SK-N-SH treated with all-trans-retinoic acid at 6 μM for 48 hours (cell line): ENCODE results near the gene DPT.

ENCODE experiments used
- ATAC-seq: fragments of 200-7000 bp; cut with Tn5 transposase; 3 replicates; pipeline ENCODE4 v1.9.1; 2020; ENCODE audit warnings: mild to moderate bottlenecking, moderate library complexity
- BACH2 ChIP-seq: fragments of 250-450 bp; sonication (Bioruptor Pico); IDR thresholded peaks from 2 replicates; pipeline ENCODE4 v1.9.0; 2021; ENCODE audit warnings: mild to moderate bottlenecking, borderline replicate concordance
- CREB5 ChIP-seq: fragments of 250-450 bp; sonication (Bioruptor Pico); IDR thresholded peaks from 2 replicates; pipeline ENCODE4 v1.5.1; 2020; ENCODE audit warnings: low read depth, mild to moderate bottlenecking, moderate library complexity
- CSDC2 ChIP-seq: fragments of 250-450 bp; sonication (Bioruptor Pico); IDR thresholded peaks from 2 replicates; pipeline ENCODE4 v1.5.0; 2020; ENCODE audit warnings: mild to moderate bottlenecking, moderate library complexity
- CSRNP3 ChIP-seq: fragments of 250-450 bp; sonication (Bioruptor Pico); IDR thresholded peaks from 2 replicates; pipeline ENCODE4 v1.5.1; 2021; ENCODE audit warnings: mild to moderate bottlenecking, moderate library complexity
- ESRRG ChIP-seq: fragments of 250-450 bp; sonication (Bioruptor Pico); IDR thresholded peaks from 2 replicates; pipeline ENCODE4 v1.6.1; 2021; ENCODE audit warnings: mild to moderate bottlenecking
- OSR1 ChIP-seq: fragments of 250-450 bp; sonication (Bioruptor Pico); IDR thresholded peaks from 2 replicates; pipeline ENCODE4 v1.8.0; 2022; ENCODE audit warnings: moderate library complexity, mild to moderate bottlenecking, inconsistent platforms
- PATZ1 ChIP-seq: fragments of 250-450 bp; sonication (Bioruptor Pico); IDR thresholded peaks from 2 replicates; pipeline ENCODE4 v1.8.0; 2020; ENCODE audit warnings: mild to moderate bottlenecking, moderate library complexity, borderline replicate concordance
- PPARA ChIP-seq: fragments of 250-450 bp; sonication (Bioruptor Pico); IDR thresholded peaks from 2 replicates; pipeline ENCODE4 v1.5.0; 2020; ENCODE audit warnings: mild to moderate bottlenecking, borderline replicate concordance
- RARB ChIP-seq: fragments of 250-450 bp; sonication (Bioruptor Pico); IDR thresholded peaks from 2 replicates; pipeline ENCODE4 v1.8.0; 2021; ENCODE audit warnings: mild to moderate bottlenecking, moderate library complexity
- SNAI2 ChIP-seq: fragments of 250-450 bp; sonication (Bioruptor Pico); IDR thresholded peaks from 2 replicates; pipeline ENCODE4 v1.5.0; 2020; ENCODE audit warnings: mild to moderate bottlenecking, moderate library complexity
- TOX ChIP-seq: fragments of 250-450 bp; sonication (Bioruptor Pico); IDR thresholded peaks from 2 replicates; pipeline ENCODE4 v1.8.0; 2021; ENCODE audit warnings: mild to moderate bottlenecking, moderate library complexity, borderline replicate concordance
- ZC3H10 ChIP-seq: fragments of 250-450 bp; sonication (Bioruptor Pico); IDR thresholded peaks from 2 replicates; pipeline ENCODE4 v1.5.1; 2021; ENCODE audit warnings: mild to moderate bottlenecking, moderate library complexity
- ZFP3 ChIP-seq: fragments of 250-450 bp; sonication (Bioruptor Pico); IDR thresholded peaks from 2 replicates; pipeline ENCODE4 v1.5.0; 2020; ENCODE audit warnings: mild to moderate bottlenecking, moderate library complexity
- ZFP30 ChIP-seq: fragments of 450-650 bp; formaldehyde crosslinking; IDR thresholded peaks from 2 replicates; pipeline ENCODE4 v1.5.0; 2022; ENCODE audit warnings: mild to moderate bottlenecking, moderate library complexity
- ZNF565 ChIP-seq: fragments of 450-650 bp; formaldehyde crosslinking; conservative IDR thresholded peaks from 2 replicates; pipeline ENCODE4 v1.5.0; 2020; ENCODE audit warnings: low read depth, mild to moderate bottlenecking, moderate library complexity
- ZNF70 ChIP-seq: fragments of 450-650 bp; formaldehyde crosslinking; IDR thresholded peaks from 2 replicates; pipeline ENCODE4 v1.5.0; 2020; ENCODE audit warnings: mild to moderate bottlenecking, moderate library complexity
- TF ChIP-seq, protein P1 (sequence below): fragments of 250-450 bp; sonication (Bioruptor Pico); IDR thresholded peaks from 2 replicates; pipeline ENCODE4 v1.8.0; 2021; ENCODE audit warnings: low read depth, mild to moderate bottlenecking, moderate library complexity, borderline replicate concordance
- TF ChIP-seq, protein P2 (sequence below): fragments of 250-450 bp; sonication (Bioruptor Pico); IDR thresholded peaks from 2 replicates; pipeline ENCODE4 v1.5.0; 2020; ENCODE audit warnings: mild to moderate bottlenecking, moderate library complexity

DPT gene

GRCh38 chr1:168688644-168689326 is 40.2 kb downstream of the DPT start (continued):
- TF ChIP-seq CSRNP3 (CRISPR knock-in tag) (no peak), ZFP30 (CRISPR knock-in tag) (no peak), CSDC2 (no peak), ESRRG (no peak), PPARA (CRISPR knock-in tag) (no peak), OSR1 (CRISPR knock-in tag) (no peak), ZFP3 (no peak)
- TF ChIP-seq, protein P1, sequence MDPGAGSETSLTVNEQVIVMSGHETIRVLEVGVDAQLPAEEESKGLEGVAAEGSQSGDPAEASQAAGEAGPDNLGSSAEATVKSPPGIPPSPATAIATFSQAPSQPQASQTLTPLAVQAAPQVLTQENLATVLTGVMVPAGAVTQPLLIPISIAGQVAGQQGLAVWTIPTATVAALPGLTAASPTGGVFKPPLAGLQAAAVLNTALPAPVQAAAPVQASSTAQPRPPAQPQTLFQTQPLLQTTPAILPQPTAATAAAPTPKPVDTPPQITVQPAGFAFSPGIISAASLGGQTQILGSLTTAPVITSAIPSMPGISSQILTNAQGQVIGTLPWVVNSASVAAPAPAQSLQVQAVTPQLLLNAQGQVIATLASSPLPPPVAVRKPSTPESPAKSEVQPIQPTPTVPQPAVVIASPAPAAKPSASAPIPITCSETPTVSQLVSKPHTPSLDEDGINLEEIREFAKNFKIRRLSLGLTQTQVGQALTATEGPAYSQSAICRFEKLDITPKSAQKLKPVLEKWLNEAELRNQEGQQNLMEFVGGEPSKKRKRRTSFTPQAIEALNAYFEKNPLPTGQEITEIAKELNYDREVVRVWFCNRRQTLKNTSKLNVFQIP (CRISPR knock-in tag): no peak

DNA sequence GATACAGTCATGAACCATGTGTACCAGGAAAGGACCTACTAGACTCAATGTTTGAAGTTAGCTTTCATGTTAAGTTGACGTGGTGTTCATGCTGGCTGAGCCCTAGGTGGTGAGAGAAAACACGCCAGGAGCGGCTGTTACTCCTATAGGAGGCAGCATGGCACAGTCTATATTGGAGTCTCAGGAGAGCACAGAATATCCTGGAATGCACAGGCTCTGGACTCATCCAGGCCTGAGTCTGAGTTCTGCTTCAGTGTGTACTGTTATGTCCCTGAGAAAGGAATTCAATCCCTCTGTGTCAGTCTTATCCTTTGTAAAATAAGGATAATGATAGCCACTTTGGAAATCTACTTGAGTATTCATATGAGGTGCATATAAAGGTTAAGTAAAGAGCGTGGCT is 41.2 kb downstream of the DPT start:
- TF ChIP-seq BACH2 (CRISPR knock-in tag): no peak
- TF ChIP-seq SNAI2 (CRISPR knock-in tag): no peak
- no peak for TF ChIP-seq ZFP30 (CRISPR knock-in tag)
- TF ChIP-seq PATZ1 (CRISPR knock-in tag): no peak
- no peak for TF ChIP-seq ZNF565 (CRISPR knock-in tag)
- no peak for TF ChIP-seq ZNF70 (CRISPR knock-in tag)
- no peak for ATAC-seq

GRCh38 chr1:168686666-168687065 is 42.3 kb downstream of the DPT start:
- TF ChIP-seq CSRNP3 (CRISPR knock-in tag): no peak
- TF ChIP-seq, protein P2, sequence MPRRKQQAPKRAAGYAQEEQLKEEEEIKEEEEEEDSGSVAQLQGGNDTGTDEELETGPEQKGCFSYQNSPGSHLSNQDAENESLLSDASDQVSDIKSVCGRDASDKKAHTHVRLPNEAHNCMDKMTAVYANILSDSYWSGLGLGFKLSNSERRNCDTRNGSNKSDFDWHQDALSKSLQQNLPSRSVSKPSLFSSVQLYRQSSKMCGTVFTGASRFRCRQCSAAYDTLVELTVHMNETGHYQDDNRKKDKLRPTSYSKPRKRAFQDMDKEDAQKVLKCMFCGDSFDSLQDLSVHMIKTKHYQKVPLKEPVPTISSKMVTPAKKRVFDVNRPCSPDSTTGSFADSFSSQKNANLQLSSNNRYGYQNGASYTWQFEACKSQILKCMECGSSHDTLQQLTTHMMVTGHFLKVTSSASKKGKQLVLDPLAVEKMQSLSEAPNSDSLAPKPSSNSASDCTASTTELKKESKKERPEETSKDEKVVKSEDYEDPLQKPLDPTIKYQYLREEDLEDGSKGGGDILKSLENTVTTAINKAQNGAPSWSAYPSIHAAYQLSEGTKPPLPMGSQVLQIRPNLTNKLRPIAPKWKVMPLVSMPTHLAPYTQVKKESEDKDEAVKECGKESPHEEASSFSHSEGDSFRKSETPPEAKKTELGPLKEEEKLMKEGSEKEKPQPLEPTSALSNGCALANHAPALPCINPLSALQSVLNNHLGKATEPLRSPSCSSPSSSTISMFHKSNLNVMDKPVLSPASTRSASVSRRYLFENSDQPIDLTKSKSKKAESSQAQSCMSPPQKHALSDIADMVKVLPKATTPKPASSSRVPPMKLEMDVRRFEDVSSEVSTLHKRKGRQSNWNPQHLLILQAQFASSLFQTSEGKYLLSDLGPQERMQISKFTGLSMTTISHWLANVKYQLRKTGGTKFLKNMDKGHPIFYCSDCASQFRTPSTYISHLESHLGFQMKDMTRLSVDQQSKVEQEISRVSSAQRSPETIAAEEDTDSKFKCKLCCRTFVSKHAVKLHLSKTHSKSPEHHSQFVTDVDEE (CRISPR knock-in tag): no peak
- TF ChIP-seq ZNF70 (CRISPR knock-in tag): no peak
- TF ChIP-seq ESRRG: no peak
- no peak for TF ChIP-seq RARB
- TF ChIP-seq ZC3H10 (CRISPR knock-in tag): no peak
- no peak for TF ChIP-seq SNAI2 (CRISPR knock-in tag)
- TF ChIP-seq PPARA (CRISPR knock-in tag): no peak
- TF ChIP-seq TOX (CRISPR knock-in tag): no peak
- no peak for TF ChIP-seq PATZ1 (CRISPR knock-in tag)
- TF ChIP-seq ZFP3: no peak
- TF ChIP-seq CREB5 (CRISPR knock-in tag): no peak
- TF ChIP-seq ZNF565 (CRISPR knock-in tag): no peak
- no peak for TF ChIP-seq CSDC2
- TF ChIP-seq, all 23 proteins: peak for 0
- ATAC-seq: no peak
